GM06990 (cell line): ENCODE data around the gene GRIK4.

ENCODE experiments used
- DNase-seq: peaks from one replicate; pipeline ENCODE4 v3.0.0-alpha.2; 2011; ENCODE audit not compliant: insufficient read length; ENCODE audit errors: extremely low read depth
- H3K27me3 ChIP-seq: replicated peaks from 2 replicates; pipeline ENCODE4 v1.6.0; 2011; ENCODE audit warnings: low read length; ENCODE audit not compliant: control insufficient read depth, insufficient read depth
- H3K36me3 ChIP-seq: 2 replicates; pipeline ENCODE4 v1.5.1; 2011; ENCODE audit warnings: low read length; ENCODE audit not compliant: control insufficient read depth, insufficient read depth
- H3K4me3 ChIP-seq: replicated peaks from 2 replicates; pipeline ENCODE4 v1.5.1; 2011; ENCODE audit warnings: low read depth, mild to moderate bottlenecking, control low read depth, low read length
- CTCF ChIP-seq: IDR thresholded peaks from 2 replicates; pipeline ENCODE4 v1.5.1; 2011; ENCODE audit warnings: low read length, control low read depth, mild to moderate bottlenecking, inconsistent platforms; ENCODE audit not compliant: insufficient read depth, poor library complexity, severe bottlenecking

GRIK4 gene

DNA sequence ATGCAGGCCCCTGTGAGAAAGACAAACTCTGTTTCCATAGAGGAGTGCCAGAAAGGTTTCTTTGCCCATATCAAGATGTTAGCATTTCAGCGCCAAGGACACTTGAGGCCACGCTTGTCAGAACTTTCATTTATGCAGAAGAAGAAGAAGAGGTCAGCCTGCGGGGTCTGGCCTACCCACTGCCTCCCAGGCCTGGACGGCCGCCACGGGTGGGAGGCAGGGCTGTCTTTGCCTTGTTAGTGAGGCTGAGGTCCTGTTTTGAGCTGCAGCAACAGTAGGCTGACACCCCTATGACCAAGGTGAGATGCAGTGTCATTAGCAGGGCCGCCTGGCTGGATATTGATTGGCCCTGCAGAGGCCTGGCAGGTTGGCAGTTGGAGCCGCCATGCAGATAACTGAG, 183.9 kb downstream of the GRIK4 start:
- TF ChIP-seq CTCF, result no peak
- no peak overlapping the region for H3K4me3 ChIP-seq
- H3K27me3 ChIP-seq, result no peaks in the 10 kb centered on the region; the same call in 1 of the 2 replicates
- DNase-seq, result no peak
- no peaks in the 10 kb centered on the region for H3K36me3 ChIP-seq

DNA sequence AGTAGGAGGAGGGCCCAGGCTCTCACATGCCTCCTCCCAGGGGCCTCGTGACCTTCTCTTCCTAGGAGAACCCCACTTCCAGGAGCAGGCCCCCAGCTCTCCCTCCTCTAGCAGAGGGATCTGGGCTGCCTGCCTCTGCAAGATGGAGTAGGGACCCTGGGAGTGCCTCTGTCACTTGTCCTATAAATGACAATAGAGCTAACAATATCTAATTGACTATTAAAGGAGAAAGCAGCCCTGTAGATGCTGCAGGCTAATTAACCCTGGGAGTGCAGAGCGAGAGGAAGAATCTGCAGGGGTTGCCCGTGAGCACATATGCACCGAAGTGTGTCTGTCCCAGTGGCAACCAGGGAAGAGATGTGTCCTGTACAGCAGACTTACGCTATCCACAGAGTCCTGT, 184.4 kb downstream of the GRIK4 start:
- Histone ChIP-seq H3K4me3 (no peak overlapping the region), H3K27me3 (no peaks in the 10 kb centered on the region; the same call in 1 of the 2 replicates), H3K36me3 (no peaks in the 10 kb centered on the region)
- no peak for TF ChIP-seq CTCF
- DNase-seq, result no peak

DNA sequence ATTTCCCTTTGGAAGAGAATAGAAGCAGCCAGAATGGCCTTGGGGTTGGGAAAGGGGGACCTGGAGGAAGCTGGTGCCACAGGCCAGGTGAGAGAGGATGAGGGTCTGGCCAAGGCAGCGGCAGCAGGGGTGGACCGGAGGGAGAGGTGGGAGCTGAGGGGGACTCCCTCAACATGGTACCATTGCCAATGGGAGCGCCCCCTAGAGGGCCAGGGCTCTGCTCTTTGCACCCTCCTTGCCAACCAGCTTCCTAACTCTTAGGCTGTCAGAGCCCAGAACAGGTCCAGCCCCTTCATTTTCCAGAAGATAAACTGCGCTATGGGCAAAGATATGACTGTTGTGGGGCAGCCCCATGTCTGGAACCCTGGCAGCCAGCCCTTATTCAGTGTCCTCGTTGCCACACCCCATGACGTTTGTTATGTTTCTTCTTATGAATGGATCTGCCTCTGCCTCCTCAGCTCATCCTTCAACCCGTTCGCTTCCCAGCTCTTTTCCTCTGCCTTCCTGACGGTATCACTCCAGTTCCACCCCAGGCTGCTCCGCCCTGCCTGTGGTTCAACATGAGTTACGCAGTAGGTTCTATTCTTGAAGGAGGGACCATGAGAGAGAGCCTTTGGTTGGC, 185.2 kb downstream of the GRIK4 start:
- TF ChIP-seq CTCF, result peak; percentile 48
- no peaks in the 10 kb centered on the region for H3K36me3 ChIP-seq
- H3K4me3 ChIP-seq, result no peak overlapping the region
- no peak for DNase-seq
- no peaks in the 10 kb centered on the region; the same call in 1 of the 2 replicates for H3K27me3 ChIP-seq

- no peak for TF ChIP-seq CTCF
- Histone ChIP-seq H3K27me3 (no peaks in the 10 kb centered on the region; the same call in 1 of the 2 replicates), H3K36me3 (no peaks in the 10 kb centered on the region), H3K4me3 (no peak overlapping the region)
- no peak for DNase-seq
Measured at GRCh38 chr11:120698918-120699317, 187.4 kb downstream of the GRIK4 start.

- no peak for DNase-seq
- no peak for TF ChIP-seq CTCF
- Histone ChIP-seq H3K27me3 (no peaks in the 10 kb centered on the region), H3K4me3 (no peak overlapping the region), H3K36me3 (no peaks in the 10 kb centered on the region)
Measured at GRCh38 chr11:120702656-120703055, 191.1 kb downstream of the GRIK4 start.

- H3K4me3 ChIP-seq, result no peak overlapping the region
- peak; percentile 54 for DNase-seq
Measured at GRCh38 chr11:120703358-120704152, 192.0 kb downstream of the GRIK4 start.

More at GRCh38 chr11:120703358-120704152, 192.0 kb downstream of the GRIK4 start:
- Histone ChIP-seq H3K27me3 (no peaks in the 10 kb centered on the region), H3K36me3 (no peaks in the 10 kb centered on the region)
- no peak for TF ChIP-seq CTCF
